ENCODE data around the gene BAAT. TPM values are rescaled to one million over a fixed set of nuclear protein-coding genes. Genes with fewer than 3 reads are reported as not detected.
A peak's percentile ranks its signal among the peaks of the same experiment; 100 is the strongest.

BAAT gene
- total and polyA plus RNA-seq, 2 of the 13 experiments (the other 11 are each of a cell fraction or from before 2014, with no cell fraction given), result 0.71 to 7.9 TPM

DNA sequence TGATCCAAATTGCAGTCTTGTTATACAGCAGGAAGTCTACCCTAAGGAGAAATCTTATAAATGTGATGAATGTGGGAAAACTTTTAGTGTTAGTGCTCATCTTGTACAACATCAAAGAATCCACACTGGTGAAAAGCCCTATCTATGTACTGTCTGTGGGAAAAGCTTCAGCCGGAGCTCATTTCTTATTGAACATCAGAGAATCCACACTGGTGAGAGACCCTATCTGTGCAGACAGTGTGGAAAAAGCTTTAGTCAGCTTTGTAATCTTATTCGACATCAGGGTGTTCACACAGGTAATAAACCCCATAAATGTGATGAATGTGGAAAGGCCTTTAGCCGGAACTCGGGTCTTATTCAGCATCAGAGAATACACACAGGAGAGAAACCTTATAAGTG, 24.3 kb upstream of the BAAT start (continued):
- TF ChIP-seq ZC3H4 (CRISPR knock-in tag; IDR thresholded peaks at IDR 0.05; ENCODE audit: borderline replicate concordance) (no peak), ZNF549 (CRISPR knock-in tag; IDR thresholded peaks at IDR 0.05) (no peak), ZNF317 (CRISPR knock-in tag; IDR thresholded peaks at IDR 0.05) (no peak), FOXA3 (CRISPR knock-in tag; IDR thresholded peaks at IDR 0.05) (no peak), POLR2AphosphoS5 (IDR thresholded peaks at IDR 0.05; ENCODE audit: low read depth, low read length) (peak; percentile 59), RAD21 (CRISPR knock-in tag; IDR thresholded peaks at IDR 0.05) (no peak), ZNF761 (CRISPR knock-in tag; conservative IDR thresholded peaks at IDR 0.05) (no peak), ZNF383 (CRISPR knock-in tag; IDR thresholded peaks at IDR 0.05; ENCODE audit: borderline replicate concordance) (no peak), CBX1 (IDR thresholded peaks at IDR 0.05; ENCODE audit: low read depth) (no peak), STAG1 (CRISPR knock-in tag; IDR thresholded peaks at IDR 0.05) (no peak), ZNF326 (CRISPR knock-in tag; IDR thresholded peaks at IDR 0.05; ENCODE audit: borderline replicate concordance) (no peak), MAF1 (CRISPR knock-in tag; IDR thresholded peaks at IDR 0.05; ENCODE audit: borderline replicate concordance) (no peak), HNRNPLL (IDR thresholded peaks at IDR 0.05; ENCODE audit: low read depth, low read length, poor library complexity, severe bottlenecking) (no peak), MAFF (IDR thresholded peaks at IDR 0.05; ENCODE audit: low read depth, low read length) (no peak), ZMYM4 (CRISPR knock-in tag; IDR thresholded peaks at IDR 0.05) (no peak), PTBP1 (IDR thresholded peaks at IDR 0.05; ENCODE audit: low read depth, low read length, poor library complexity, severe bottlenecking) (no peak)
- TF ChIP-seq, protein P1, sequence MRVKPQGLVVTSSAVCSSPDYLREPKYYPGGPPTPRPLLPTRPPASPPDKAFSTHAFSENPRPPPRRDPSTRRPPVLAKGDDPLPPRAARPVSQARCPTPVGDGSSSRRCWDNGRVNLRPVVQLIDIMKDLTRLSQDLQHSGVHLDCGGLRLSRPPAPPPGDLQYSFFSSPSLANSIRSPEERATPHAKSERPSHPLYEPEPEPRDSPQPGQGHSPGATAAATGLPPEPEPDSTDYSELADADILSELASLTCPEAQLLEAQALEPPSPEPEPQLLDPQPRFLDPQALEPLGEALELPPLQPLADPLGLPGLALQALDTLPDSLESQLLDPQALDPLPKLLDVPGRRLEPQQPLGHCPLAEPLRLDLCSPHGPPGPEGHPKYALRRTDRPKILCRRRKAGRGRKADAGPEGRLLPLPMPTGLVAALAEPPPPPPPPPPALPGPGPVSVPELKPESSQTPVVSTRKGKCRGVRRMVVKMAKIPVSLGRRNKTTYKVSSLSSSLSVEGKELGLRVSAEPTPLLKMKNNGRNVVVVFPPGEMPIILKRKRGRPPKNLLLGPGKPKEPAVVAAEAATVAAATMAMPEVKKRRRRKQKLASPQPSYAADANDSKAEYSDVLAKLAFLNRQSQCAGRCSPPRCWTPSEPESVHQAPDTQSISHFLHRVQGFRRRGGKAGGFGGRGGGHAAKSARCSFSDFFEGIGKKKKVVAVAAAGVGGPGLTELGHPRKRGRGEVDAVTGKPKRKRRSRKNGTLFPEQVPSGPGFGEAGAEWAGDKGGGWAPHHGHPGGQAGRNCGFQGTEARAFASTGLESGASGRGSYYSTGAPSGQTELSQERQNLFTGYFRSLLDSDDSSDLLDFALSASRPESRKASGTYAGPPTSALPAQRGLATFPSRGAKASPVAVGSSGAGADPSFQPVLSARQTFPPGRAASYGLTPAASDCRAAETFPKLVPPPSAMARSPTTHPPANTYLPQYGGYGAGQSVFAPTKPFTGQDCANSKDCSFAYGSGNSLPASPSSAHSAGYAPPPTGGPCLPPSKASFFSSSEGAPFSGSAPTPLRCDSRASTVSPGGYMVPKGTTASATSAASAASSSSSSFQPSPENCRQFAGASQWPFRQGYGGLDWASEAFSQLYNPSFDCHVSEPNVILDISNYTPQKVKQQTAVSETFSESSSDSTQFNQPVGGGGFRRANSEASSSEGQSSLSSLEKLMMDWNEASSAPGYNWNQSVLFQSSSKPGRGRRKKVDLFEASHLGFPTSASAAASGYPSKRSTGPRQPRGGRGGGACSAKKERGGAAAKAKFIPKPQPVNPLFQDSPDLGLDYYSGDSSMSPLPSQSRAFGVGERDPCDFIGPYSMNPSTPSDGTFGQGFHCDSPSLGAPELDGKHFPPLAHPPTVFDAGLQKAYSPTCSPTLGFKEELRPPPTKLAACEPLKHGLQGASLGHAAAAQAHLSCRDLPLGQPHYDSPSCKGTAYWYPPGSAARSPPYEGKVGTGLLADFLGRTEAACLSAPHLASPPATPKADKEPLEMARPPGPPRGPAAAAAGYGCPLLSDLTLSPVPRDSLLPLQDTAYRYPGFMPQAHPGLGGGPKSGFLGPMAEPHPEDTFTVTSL (CRISPR knock-in tag; IDR thresholded peaks at IDR 0.05; ENCODE audit: borderline replicate concordance), result no peak
- TF ChIP-seq, protein P2, sequence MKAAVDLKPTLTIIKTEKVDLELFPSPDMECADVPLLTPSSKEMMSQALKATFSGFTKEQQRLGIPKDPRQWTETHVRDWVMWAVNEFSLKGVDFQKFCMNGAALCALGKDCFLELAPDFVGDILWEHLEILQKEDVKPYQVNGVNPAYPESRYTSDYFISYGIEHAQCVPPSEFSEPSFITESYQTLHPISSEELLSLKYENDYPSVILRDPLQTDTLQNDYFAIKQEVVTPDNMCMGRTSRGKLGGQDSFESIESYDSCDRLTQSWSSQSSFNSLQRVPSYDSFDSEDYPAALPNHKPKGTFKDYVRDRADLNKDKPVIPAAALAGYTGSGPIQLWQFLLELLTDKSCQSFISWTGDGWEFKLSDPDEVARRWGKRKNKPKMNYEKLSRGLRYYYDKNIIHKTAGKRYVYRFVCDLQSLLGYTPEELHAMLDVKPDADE (CRISPR knock-in tag; IDR thresholded peaks at IDR 0.05), result no peak
- TF ChIP-seq, protein P3, sequence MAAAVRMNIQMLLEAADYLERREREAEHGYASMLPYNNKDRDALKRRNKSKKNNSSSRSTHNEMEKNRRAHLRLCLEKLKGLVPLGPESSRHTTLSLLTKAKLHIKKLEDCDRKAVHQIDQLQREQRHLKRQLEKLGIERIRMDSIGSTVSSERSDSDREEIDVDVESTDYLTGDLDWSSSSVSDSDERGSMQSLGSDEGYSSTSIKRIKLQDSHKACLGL (CRISPR knock-in tag; IDR thresholded peaks at IDR 0.05), result no peak
- TF ChIP-seq, protein P4, sequence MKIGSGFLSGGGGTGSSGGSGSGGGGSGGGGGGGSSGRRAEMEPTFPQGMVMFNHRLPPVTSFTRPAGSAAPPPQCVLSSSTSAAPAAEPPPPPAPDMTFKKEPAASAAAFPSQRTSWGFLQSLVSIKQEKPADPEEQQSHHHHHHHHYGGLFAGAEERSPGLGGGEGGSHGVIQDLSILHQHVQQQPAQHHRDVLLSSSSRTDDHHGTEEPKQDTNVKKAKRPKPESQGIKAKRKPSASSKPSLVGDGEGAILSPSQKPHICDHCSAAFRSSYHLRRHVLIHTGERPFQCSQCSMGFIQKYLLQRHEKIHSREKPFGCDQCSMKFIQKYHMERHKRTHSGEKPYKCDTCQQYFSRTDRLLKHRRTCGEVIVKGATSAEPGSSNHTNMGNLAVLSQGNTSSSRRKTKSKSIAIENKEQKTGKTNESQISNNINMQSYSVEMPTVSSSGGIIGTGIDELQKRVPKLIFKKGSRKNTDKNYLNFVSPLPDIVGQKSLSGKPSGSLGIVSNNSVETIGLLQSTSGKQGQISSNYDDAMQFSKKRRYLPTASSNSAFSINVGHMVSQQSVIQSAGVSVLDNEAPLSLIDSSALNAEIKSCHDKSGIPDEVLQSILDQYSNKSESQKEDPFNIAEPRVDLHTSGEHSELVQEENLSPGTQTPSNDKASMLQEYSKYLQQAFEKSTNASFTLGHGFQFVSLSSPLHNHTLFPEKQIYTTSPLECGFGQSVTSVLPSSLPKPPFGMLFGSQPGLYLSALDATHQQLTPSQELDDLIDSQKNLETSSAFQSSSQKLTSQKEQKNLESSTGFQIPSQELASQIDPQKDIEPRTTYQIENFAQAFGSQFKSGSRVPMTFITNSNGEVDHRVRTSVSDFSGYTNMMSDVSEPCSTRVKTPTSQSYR (CRISPR knock-in tag; IDR thresholded peaks at IDR 0.05; ENCODE audit: borderline replicate concordance), result no peak
- TF ChIP-seq, protein P5, sequence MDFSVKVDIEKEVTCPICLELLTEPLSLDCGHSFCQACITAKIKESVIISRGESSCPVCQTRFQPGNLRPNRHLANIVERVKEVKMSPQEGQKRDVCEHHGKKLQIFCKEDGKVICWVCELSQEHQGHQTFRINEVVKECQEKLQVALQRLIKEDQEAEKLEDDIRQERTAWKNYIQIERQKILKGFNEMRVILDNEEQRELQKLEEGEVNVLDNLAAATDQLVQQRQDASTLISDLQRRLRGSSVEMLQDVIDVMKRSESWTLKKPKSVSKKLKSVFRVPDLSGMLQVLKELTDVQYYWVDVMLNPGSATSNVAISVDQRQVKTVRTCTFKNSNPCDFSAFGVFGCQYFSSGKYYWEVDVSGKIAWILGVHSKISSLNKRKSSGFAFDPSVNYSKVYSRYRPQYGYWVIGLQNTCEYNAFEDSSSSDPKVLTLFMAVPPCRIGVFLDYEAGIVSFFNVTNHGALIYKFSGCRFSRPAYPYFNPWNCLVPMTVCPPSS (IDR thresholded peaks at IDR 0.05), result no peak

Measured in HepG2 (cell line).